C4-2B (cell line): ENCODE results near the gene METTL21A.

ENCODE experiments used
- CTCF ChIP-seq: fragments of 450-650 bp; conservative IDR thresholded peaks from 2 replicates; pipeline ENCODE4 v1.5.1; 2017; ENCODE audit warnings: mild to moderate bottlenecking
- ZFX ChIP-seq: fragments of 450-650 bp; IDR thresholded peaks from 2 replicates; pipeline ENCODE4 v1.6.1; 2017

GRCh38 chr2:207663870-207664545 is 38.8 kb upstream of the METTL21A start:
- TF ChIP-seq CTCF (no peak), ZFX (no peak)
